Activated naive CD4-positive, alpha-beta T cell treated with Interleukin-2 at 50 U/mL for 16 hours (primary cell): ENCODE measurements around the gene RNF13.
A peak's percentile ranks its signal among the peaks of the same experiment; 100 is the strongest.
"Not testable (repeated sequence)": the region's sequence is repeated elsewhere in the genome, so short reads cannot be mapped to it uniquely, and the experiment has no call there.

Experiments
- DNase-seq: peaks from one replicate; pipeline ENCODE4 v3.0.0-alpha.2; 2020

RNF13 gene

GRCh38 chr3:149801639-149802038 lies 11.4 kb upstream of the RNF13 start:
- no peak for DNase-seq

- no peak for DNase-seq
These were observed 6.7 kb upstream of the RNF13 start for GRCh38 chr3:149806171-149806778.

- peak; percentile 60 for DNase-seq
These were observed 4.7 kb upstream of the RNF13 start for GRCh38 chr3:149808209-149808829.

- DNase-seq: no peak
These were observed 3.3 kb upstream of the RNF13 start for GRCh38 chr3:149809699-149810098.

GRCh38 chr3:149810846-149811245 lies 2.2 kb upstream of the RNF13 start:
- DNase-seq: no peak

- DNase-seq: no peak
These were observed 830 bp upstream of the RNF13 start for GRCh38 chr3:149812165-149812605.

GRCh38 chr3:149813367-149814281 lies 609 bp downstream of the RNF13 start:
- peak; percentile 17 for DNase-seq

GRCh38 chr3:149815321-149815720 lies 2.3 kb downstream of the RNF13 start:
- DNase-seq: no peak

GRCh38 chr3:149815728-149816127 lies 2.7 kb downstream of the RNF13 start:
- DNase-seq: no peak

GRCh38 chr3:149816311-149816710 lies 3.3 kb downstream of the RNF13 start:
- DNase-seq: no peak

GRCh38 chr3:149816986-149817385 lies 4.0 kb downstream of the RNF13 start:
- DNase-seq: no peak

GRCh38 chr3:149819432-149819831 lies 6.4 kb downstream of the RNF13 start:
- no peak for DNase-seq

- DNase-seq: no peak
These were observed 7.2 kb downstream of the RNF13 start for GRCh38 chr3:149820183-149820582.

GRCh38 chr3:149826636-149827035 lies 13.6 kb downstream of the RNF13 start:
- DNase-seq: no peak

- DNase-seq: no peak
These were observed 15.4 kb downstream of the RNF13 start for GRCh38 chr3:149828390-149828789.

- not testable (repeated sequence) for DNase-seq
These were observed 16.6 kb downstream of the RNF13 start for GRCh38 chr3:149829631-149830030.

GRCh38 chr3:149830902-149831301 lies 17.9 kb downstream of the RNF13 start:
- DNase-seq: no peak

- DNase-seq: no peak
These were observed 18.3 kb downstream of the RNF13 start for GRCh38 chr3:149831321-149831720.

- no peak for DNase-seq
These were observed 19.1 kb downstream of the RNF13 start for GRCh38 chr3:149832086-149832485.

GRCh38 chr3:149833241-149833640 lies 20.2 kb downstream of the RNF13 start:
- DNase-seq: no peak

GRCh38 chr3:149838491-149838890 lies 25.5 kb downstream of the RNF13 start:
- not testable (repeated sequence) for DNase-seq

GRCh38 chr3:149839469-149839868 lies 26.5 kb downstream of the RNF13 start:
- not testable (repeated sequence) for DNase-seq

GRCh38 chr3:149839896-149840295 lies 26.9 kb downstream of the RNF13 start:
- DNase-seq: no peak

GRCh38 chr3:149843502-149843901 lies 30.5 kb downstream of the RNF13 start:
- DNase-seq: no peak
